HepG2 (cell line): ENCODE data around the gene PRR22. TPM values are rescaled to one million over a fixed set of nuclear protein-coding genes. Genes with fewer than 3 reads are reported as not detected.

Experiments used
- ATAC-seq: fragments of 200-7000 bp; cut with Tn5 transposase; 3 replicates; pipeline ENCODE4 v1.9.1; 2020; ENCODE audit warnings: mild to moderate bottlenecking, moderate library complexity
- BruUV-seq: library from RNA; stranded (reverse); fragments of 400-500 nt; replicated peaks from 2 replicates; lab custom pipeline; 2021; lab: Mats Ljungman, UMichigan
- CTCF ChIA-PET: fragments of 300-600 bp; formaldehyde crosslinking; extraction: SDS; loops from one replicate; lab custom pipeline; 2021; ENCODE audit warnings: low total read pairs, inconsistent platforms, low intra/inter-chr PET ratio; lab: Yijun Ruan, JAX
- POLR2A ChIA-PET: fragments of 350-600 bp; sonication (Branson Sonifier 250); formaldehyde crosslinking; loops from one replicate; lab custom pipeline; 2020; ENCODE audit warnings: antibody characterized with exemption, inconsistent platforms; lab: Yijun Ruan, JAX
- DNase-seq: peaks from one replicate; pipeline ENCODE4 v3.0.0-alpha.2; 2015; ENCODE audit warnings: low spot score
- FAIRE-seq: peaks from 3 replicates; lab custom pipeline; 2011; peaks lifted over from hg19 to GRCh38; lab: Jason Lieb, UNC
- H2AFZ ChIP-seq: one replicate; pipeline ENCODE4 v1.6.1; 2011; ENCODE audit warnings: low read length, inconsistent platforms
- H3K27ac ChIP-seq: fragments of 300-600 bp; 3 replicates; pipeline ENCODE4 v1.8.0; 2011; ENCODE audit warnings: mixed run types, mild to moderate bottlenecking, mixed read lengths, low read length, inconsistent platforms; ENCODE audit not compliant: insufficient read depth; ENCODE audit errors: extremely low read length
- H3K27me3 ChIP-seq, 2 experiments: fragments of 200-600 bp in 1 of 2; 2 replicates in 1 of 2; 3 replicates in 1 of 2; pipeline versions ENCODE4 v1.6.0 to v1.8.0; 2011; ENCODE audit warnings: low read length in 2 of 2, mild to moderate bottlenecking in 2 of 2, moderate library complexity in 2 of 2, inconsistent platforms in 1 of 2; ENCODE audit not compliant: insufficient read depth in 2 of 2, control insufficient read depth in 1 of 2
- H3K36me3 ChIP-seq, 2 experiments: fragments of 200-600 bp in 1 of 2; replicated peaks in 1 of 2; 2 replicates in 1 of 2; 3 replicates in 1 of 2; pipeline versions ENCODE4 v1.5.1 to v1.8.0; 2011; ENCODE audit warnings: low read length in 2 of 2, inconsistent platforms in 1 of 2; ENCODE audit not compliant: insufficient read depth in 2 of 2, control insufficient read depth in 1 of 2
- H3K4me1 ChIP-seq: 2 replicates; pipeline ENCODE4 v1.5.1; 2012; ENCODE audit warnings: low read length, inconsistent platforms; ENCODE audit not compliant: insufficient read depth
- H3K4me2 ChIP-seq: 2 replicates; pipeline ENCODE4 v1.6.0; 2011; ENCODE audit warnings: low read depth, low read length, inconsistent platforms
- H3K4me3 ChIP-seq, 3 experiments: fragments of 200-600 bp in 1 of 3; sonication (generic), shearing (Covaris generic) in 1 of 3; replicated peaks in 1 of 3; 2 replicates each; pipeline ENCODE4 v1.5.1; 2011 to 2016; ENCODE audit warnings: low read length in 3 of 3, inconsistent platforms in 2 of 3, low read depth in 2 of 3, mild to moderate bottlenecking in 2 of 3, control low read depth in 1 of 3, mixed read lengths in 1 of 3; ENCODE audit not compliant: insufficient read depth in 1 of 3
- H3K79me2 ChIP-seq: one replicate; pipeline ENCODE4 v1.6.1; 2011; ENCODE audit warnings: low read length, inconsistent platforms; ENCODE audit not compliant: insufficient read depth
- H3K9ac ChIP-seq: 2 replicates; pipeline ENCODE4 v1.6.0; 2011; ENCODE audit warnings: mild to moderate bottlenecking, low read depth, low read length, inconsistent platforms; ENCODE audit not compliant: insufficient read depth
- H3K9me3 ChIP-seq: 2 replicates; pipeline ENCODE4 v1.5.1; 2012; ENCODE audit warnings: mild to moderate bottlenecking, low read length
- H4K20me1 ChIP-seq: 2 replicates; pipeline ENCODE4 v1.6.0; 2011; ENCODE audit warnings: inconsistent platforms, mild to moderate bottlenecking, low read length, moderate library complexity; ENCODE audit not compliant: insufficient read depth
- CHCHD3 ChIP-seq: sonication (generic); formaldehyde crosslinking; IDR thresholded peaks from 2 replicates; pipeline ENCODE4 v1.8.0; 2022; ENCODE audit warnings: mild to moderate bottlenecking, missing genetic modification reagents, moderate library complexity
- NR2F2 ChIP-seq: IDR thresholded peaks from 2 replicates; pipeline ENCODE4 v1.6.1; 2012; ENCODE audit warnings: low read depth, inconsistent platforms, borderline replicate concordance
- POLR2A ChIP-seq, 2 experiments: IDR thresholded peaks; 2 replicates each; pipeline ENCODE4 v1.6.1; 2011; ENCODE audit warnings: low read depth in 2 of 2, low read length in 2 of 2, mild to moderate bottlenecking in 1 of 2, moderate library complexity in 1 of 2; ENCODE audit not compliant: insufficient read depth in 1 of 2
- RBM22 ChIP-seq: fragments of 200-400 bp; formaldehyde crosslinking; optimal IDR thresholded peaks from 2 replicates; pipeline ENCODE3; 2017; ENCODE audit warnings: mild to moderate bottlenecking, low read length, moderate library complexity
- SSRP1 ChIP-seq: IDR thresholded peaks from 2 replicates; pipeline ENCODE4 v1.6.1; 2016; ENCODE audit warnings: control low read depth
- ZKSCAN8 ChIP-seq: IDR thresholded peaks from 2 replicates; pipeline ENCODE4 v1.6.1; 2016; ENCODE audit warnings: borderline replicate concordance, missing genetic modification reagents, missing compliant biosample characterization
- ZNF10 ChIP-seq: sonication (generic); formaldehyde crosslinking; IDR thresholded peaks from 2 replicates; pipeline ENCODE4 v1.4.0; 2020; ENCODE audit warnings: mild to moderate bottlenecking, low read depth, missing genetic modification reagents, borderline replicate concordance
- ZNF24 ChIP-seq: fragments of 450-650 bp; IDR thresholded peaks from 2 replicates; pipeline ENCODE4 v1.6.1; 2017; ENCODE audit warnings: antibody characterized with exemption, mild to moderate bottlenecking
- ZNF839 ChIP-seq: sonication (generic); formaldehyde crosslinking; IDR thresholded peaks from 2 replicates; pipeline ENCODE4 v1.4.0; 2020; ENCODE audit warnings: missing genetic modification reagents, mild to moderate bottlenecking, borderline replicate concordance
- ZSCAN12 ChIP-seq: sonication (generic); formaldehyde crosslinking; IDR thresholded peaks from 2 replicates; pipeline ENCODE4 v1.9.0; 2021; ENCODE audit warnings: mild to moderate bottlenecking, missing genetic modification reagents
- WGBS: methylation state at CpG from one replicate; pipeline ENCODE4 v1.1.6; 2017; ENCODE audit warnings: low lambda C conversion rate; 5-methylcytosine and 5-hydroxymethylcytosine counted together
- in situ Hi-C: cut with HindIII; loops from 2 replicates; pipeline ENCODE4 v1.10.0; 2017; ENCODE audit warnings: low pct_unique_long_range_greater_than_20kb; ENCODE audit not compliant: extremely low pct_ligation_motif_present
- intact Hi-C: fragments of 100-400 bp; cut with micrococcal nuclease; formaldehyde crosslinking; loops from one replicate; pipeline ENCODE4 v1.10.0; 2022; ENCODE audit not compliant: unreplicated experiment
- polyA plus RNA-seq, 8 experiments: library from polyadenylated mRNA; depleted of rRNA in 3 of 8; stranded (reverse) in 7 of 8; unstranded in 1 of 8; fragments of >200 nt; fragmentation: Illumina TruSeq in 4 of 8; extraction: Trizol in 4 of 8; gene quantifications; 2 replicates each; pipeline versions ENCODE4 v1.2.1 to v1.2.3, GENCODE V29; 2011 to 2016; ENCODE audit warnings: low read depth in 4 of 8, missing spikeins in 1 of 8, mixed read lengths in 1 of 8; ENCODE audit not compliant: insufficient read depth in 1 of 8
- total RNA-seq, 5 experiments: library from RNA; depleted of rRNA; stranded (reverse); fragments of >200 nt; fragmentation: Illumina TruSeq; extraction: Trizol; gene quantifications; 2 replicates each; pipeline ENCODE4 v1.2.3, GENCODE V29; 2016; ENCODE audit warnings: low read depth in 1 of 5
- TF ChIP-seq, protein P1 (sequence below): sonication (generic); formaldehyde crosslinking; IDR thresholded peaks from 2 replicates; pipeline ENCODE4 v1.5.0; 2020; ENCODE audit warnings: missing genetic modification reagents
- TF ChIP-seq, protein P2 (sequence below): sonication (generic); formaldehyde crosslinking; IDR thresholded peaks from 2 replicates; pipeline ENCODE4 v1.8.0; 2022; ENCODE audit warnings: mild to moderate bottlenecking, missing genetic modification reagents; ENCODE audit not compliant: insufficient replicate concordance

Gene PRR22
- total and polyA plus RNA-seq, 2 of the 13 experiments (the other 11 are each of a cell fraction or from before 2014, with no cell fraction given), result 0.84 to 2.3 TPM

DNA sequence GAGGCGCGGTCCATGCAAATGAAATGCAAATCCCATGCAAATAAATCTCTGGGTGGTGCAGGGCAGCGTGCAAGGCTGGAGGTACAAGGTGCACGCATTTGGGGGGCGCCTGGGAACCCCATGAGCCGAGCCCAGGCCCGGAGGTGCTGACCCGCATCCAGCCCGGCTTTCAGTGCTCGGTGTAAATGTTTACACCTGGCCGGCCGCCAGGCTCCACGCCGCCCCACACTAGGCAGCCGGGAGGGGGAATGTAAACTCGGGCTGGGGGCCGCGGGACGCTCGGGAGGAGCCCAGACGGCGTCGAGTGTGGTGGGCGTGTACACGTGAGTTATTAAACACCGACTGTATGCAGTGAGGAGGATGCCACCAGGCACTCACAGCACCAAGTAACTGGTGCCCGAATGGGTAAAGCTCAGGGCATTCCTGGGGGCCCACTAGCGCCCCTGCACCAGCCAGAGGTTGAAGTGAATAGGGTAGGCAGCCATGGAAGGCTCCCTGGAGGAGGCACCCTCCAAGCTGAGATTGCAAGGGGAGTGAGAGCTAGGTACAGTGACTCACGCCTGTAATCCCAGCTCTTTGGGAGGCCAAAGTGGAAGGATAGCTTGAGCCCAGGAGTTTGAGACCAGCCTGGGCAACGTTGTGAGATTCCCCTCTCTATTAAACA lies 37.8 kb upstream of the PRR22 start (continued):
- TF ChIP-seq, protein P1, sequence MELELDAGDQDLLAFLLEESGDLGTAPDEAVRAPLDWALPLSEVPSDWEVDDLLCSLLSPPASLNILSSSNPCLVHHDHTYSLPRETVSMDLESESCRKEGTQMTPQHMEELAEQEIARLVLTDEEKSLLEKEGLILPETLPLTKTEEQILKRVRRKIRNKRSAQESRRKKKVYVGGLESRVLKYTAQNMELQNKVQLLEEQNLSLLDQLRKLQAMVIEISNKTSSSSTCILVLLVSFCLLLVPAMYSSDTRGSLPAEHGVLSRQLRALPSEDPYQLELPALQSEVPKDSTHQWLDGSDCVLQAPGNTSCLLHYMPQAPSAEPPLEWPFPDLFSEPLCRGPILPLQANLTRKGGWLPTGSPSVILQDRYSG (CRISPR knock-in tag), result no peak
- TF ChIP-seq, all 625 proteins: peak for 64

GRCh38 chr19:5821521-5822180 lies 37.1 kb upstream of the PRR22 start:
- Histone ChIP-seq H4K20me1 (peaks cover 2% of the 10 kb centered on the region; the same call in 1 of the 2 replicates), H3K27me3 (no peaks in the 10 kb centered on the region), H3K4me1 (peaks cover 31% of the 10 kb centered on the region), H3K79me2 (no peaks in the 10 kb centered on the region), H3K4me2 (peak overlapping the region; percentile 58), H2AFZ (no peak overlapping the region), H3K9me3 (no peaks in the 10 kb centered on the region), H3K27ac (no peak overlapping the region), H3K9ac (no peak overlapping the region), H3K4me3 (peak overlapping the region in 1 of 3 experiments; percentile 42; a peak in 1 of 6 replicates), H3K36me3 (no peaks in the 10 kb centered on the region)
- POLR2A ChIA-PET, result interaction anchor here (1.2 kb wide), 1 partner anchor 12 kb away, joined by 4 read pairs; no protein-coding TSS in a partner anchor
- peak; percentile 85 for TF ChIP-seq ZNF24
- no peak for TF ChIP-seq ZNF10 (CRISPR knock-in tag)
- no peak for TF ChIP-seq ZNF839 (CRISPR knock-in tag)
- TF ChIP-seq POLR2A (IDR thresholded peaks at IDR 0.05; ENCODE audit: insufficient read depth in 1 of 2, low read depth in 2 of 2, low read length in 2 of 2), result peak in 1 of 2 experiments; percentile 51; a peak in 2 of 4 replicates
- TF ChIP-seq ZKSCAN8, result no peak
- TF ChIP-seq NR2F2, result no peak
- no peak for TF ChIP-seq ZSCAN12 (CRISPR knock-in tag)
- TF ChIP-seq CHCHD3, result no peak
- TF ChIP-seq, protein P2, sequence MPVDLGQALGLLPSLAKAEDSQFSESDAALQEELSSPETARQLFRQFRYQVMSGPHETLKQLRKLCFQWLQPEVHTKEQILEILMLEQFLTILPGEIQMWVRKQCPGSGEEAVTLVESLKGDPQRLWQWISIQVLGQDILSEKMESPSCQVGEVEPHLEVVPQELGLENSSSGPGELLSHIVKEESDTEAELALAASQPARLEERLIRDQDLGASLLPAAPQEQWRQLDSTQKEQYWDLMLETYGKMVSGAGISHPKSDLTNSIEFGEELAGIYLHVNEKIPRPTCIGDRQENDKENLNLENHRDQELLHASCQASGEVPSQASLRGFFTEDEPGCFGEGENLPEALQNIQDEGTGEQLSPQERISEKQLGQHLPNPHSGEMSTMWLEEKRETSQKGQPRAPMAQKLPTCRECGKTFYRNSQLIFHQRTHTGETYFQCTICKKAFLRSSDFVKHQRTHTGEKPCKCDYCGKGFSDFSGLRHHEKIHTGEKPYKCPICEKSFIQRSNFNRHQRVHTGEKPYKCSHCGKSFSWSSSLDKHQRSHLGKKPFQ (CRISPR knock-in tag), result no peak
- peak; percentile 15 for TF ChIP-seq RBM22
- TF ChIP-seq SSRP1, result no peak
- WGBS, result 74% methylated on average over 5 of the region's 8 CpGs
- no TSS peak for BruUV-seq
- CTCF ChIA-PET, result no interaction called here
- ATAC-seq, result no peak
- intact Hi-C loops (no loop called here), in situ Hi-C loops (no loop called here)
- no peak for DNase-seq
- no peak for FAIRE-seq
